K562 (cell line): Measurements from ENCODE around the gene CTBS. TPM values are rescaled to one million over a fixed set of nuclear protein-coding genes. Genes with fewer than 3 reads are reported as not detected.
A peak's percentile ranks its signal among the peaks of the same experiment; 100 is the strongest.

ENCODE experiments used
- ATAC-seq: fragments of 200-7000 bp; cut with Tn5 transposase; 3 replicates; pipeline ENCODE4 v1.9.1; 2020; ENCODE audit warnings: moderate library complexity
- BruUV-seq: library from RNA; stranded (reverse); fragments of 400-500 nt; replicated peaks from 2 replicates; lab custom pipeline; 2021; lab: Mats Ljungman, UMichigan
- CTCF ChIA-PET: fragments of 300-600 bp; formaldehyde crosslinking; extraction: SDS; loops from one replicate; lab custom pipeline; 2021; ENCODE audit warnings: low intra/inter-chr PET ratio; lab: Yijun Ruan, JAX
- POLR2A ChIA-PET: fragments of 300-600, 350-650 bp; sonication (Branson Sonifier 250); formaldehyde crosslinking; extraction: SDS; loops from one replicate; lab custom pipeline; 2021; ENCODE audit warnings: antibody characterized with exemption, inconsistent platforms; lab: Yijun Ruan, JAX
- DNase-seq, 4 experiments: peaks; one replicate each; pipeline versions ENCODE4 v3.0.0 to v3.0.0-alpha.2; 2011 to 2018; ENCODE audit warnings: low spot score in 3 of 4, mixed read lengths in 3 of 4; ENCODE audit errors: extremely low read depth in 1 of 4
- FAIRE-seq: peaks from 2 replicates; lab custom pipeline; 2011; peaks lifted over from hg19 to GRCh38; lab: Jason Lieb, UNC
- H2AFZ ChIP-seq: 2 replicates; pipeline ENCODE4 v1.6.0; 2011; ENCODE audit warnings: low read depth, low read length, control low read depth, inconsistent platforms
- H3K27ac ChIP-seq: fragments of 200-600 bp; 3 replicates; pipeline ENCODE4 v1.8.0; 2011; ENCODE audit warnings: low read depth, mild to moderate bottlenecking, control low read depth, inconsistent platforms, low read length, moderate library complexity, mixed read lengths; ENCODE audit errors: extremely low read depth
- H3K27me3 ChIP-seq, 2 experiments: fragments of 300-600 bp in 1 of 2; 2 replicates in 1 of 2; 3 replicates in 1 of 2; pipeline versions ENCODE4 v1.6.0 to v1.8.0; 2011; ENCODE audit warnings: inconsistent platforms in 2 of 2, low read length in 2 of 2, mild to moderate bottlenecking in 1 of 2, mixed read lengths in 1 of 2, moderate library complexity in 1 of 2; ENCODE audit not compliant: control insufficient read depth in 2 of 2, insufficient read depth in 2 of 2
- H3K36me3 ChIP-seq: fragments of 300-600 bp; 3 replicates; pipeline ENCODE4 v1.8.0; 2011; ENCODE audit warnings: mild to moderate bottlenecking, low read length, inconsistent platforms; ENCODE audit not compliant: control insufficient read depth, insufficient read depth
- H3K4me1 ChIP-seq, 2 experiments: fragments of 200-600 bp in 1 of 2; replicated peaks in 1 of 2; 2 replicates in 1 of 2; 3 replicates in 1 of 2; pipeline versions ENCODE4 v1.5.1 to v1.8.0; 2011; ENCODE audit warnings: inconsistent platforms in 2 of 2, low read length in 2 of 2, mild to moderate bottlenecking in 1 of 2, mixed read lengths in 1 of 2, moderate library complexity in 1 of 2; ENCODE audit not compliant: control insufficient read depth in 2 of 2, insufficient read depth in 2 of 2
- H3K4me2 ChIP-seq: 2 replicates; pipeline ENCODE4 v1.6.1; 2011; ENCODE audit warnings: low read length, control low read depth, inconsistent platforms, mixed read lengths; ENCODE audit not compliant: insufficient read depth
- H3K4me3 ChIP-seq: fragments of 200-600 bp; sonication (generic), shearing (Covaris generic); 2 replicates; pipeline ENCODE4 v1.5.1; 2016; ENCODE audit warnings: control low read depth, inconsistent platforms
- H3K79me2 ChIP-seq: fragments of 200-600 bp; 3 replicates; pipeline ENCODE4 v1.8.0; 2011; ENCODE audit warnings: low read length, inconsistent platforms; ENCODE audit not compliant: control insufficient read depth, insufficient read depth
- H3K9ac ChIP-seq, 2 experiments: 2 replicates each; pipeline versions ENCODE4 v1.6.0 to v1.6.1; 2011; ENCODE audit warnings: low read depth in 2 of 2, low read length in 2 of 2, control low read depth in 1 of 2, inconsistent platforms in 1 of 2, mild to moderate bottlenecking in 1 of 2, mixed read lengths in 1 of 2; ENCODE audit not compliant: insufficient read depth in 1 of 2
- H3K9me1 ChIP-seq: one replicate; pipeline ENCODE4 v1.6.0; 2011; ENCODE audit warnings: inconsistent platforms, mild to moderate bottlenecking, low read length, moderate library complexity; ENCODE audit not compliant: control insufficient read depth, insufficient read depth
- H3K9me3 ChIP-seq: replicated peaks from 2 replicates; pipeline ENCODE4 v1.5.1; 2011; ENCODE audit warnings: low read depth, low read length, inconsistent platforms; ENCODE audit not compliant: control insufficient read depth, insufficient read depth
- H4K20me1 ChIP-seq: replicated peaks from 2 replicates; pipeline ENCODE4 v1.6.1; 2011; ENCODE audit warnings: low read length, inconsistent platforms, mixed read lengths; ENCODE audit not compliant: control insufficient read depth, insufficient read depth
- BHLHE40 ChIP-seq: IDR thresholded peaks from 2 replicates; pipeline ENCODE4 v1.6.1; 2011; ENCODE audit warnings: low read length, improper control_type of control experiment
- CHD4 ChIP-seq: fragments of 200-600 bp; sonication (generic); IDR thresholded peaks from 3 replicates; pipeline ENCODE4 v1.6.1; 2012; ENCODE audit warnings: low read depth, mild to moderate bottlenecking, mixed read lengths, low read length, inconsistent platforms; ENCODE audit not compliant: insufficient read depth, insufficient replicate concordance, poor library complexity, severe bottlenecking
- DIDO1 ChIP-seq: fragments of 450-650 bp; IDR thresholded peaks from 2 replicates; pipeline ENCODE4 v1.6.1; 2016; ENCODE audit warnings: low read depth, missing biosample characterization, missing genetic modification characterization
- FOXK2 ChIP-seq, 2 experiments: fragments of 450-650 bp; IDR thresholded peaks in 1 of 2; conservative IDR thresholded peaks in 1 of 2; 2 replicates each; pipeline ENCODE4 v1.6.1; 2016; ENCODE audit warnings: low read depth in 2 of 2, mild to moderate bottlenecking in 1 of 2
- JUN ChIP-seq, 2 experiments: sonication (generic) in 1 of 2; formaldehyde crosslinking in 1 of 2; IDR thresholded peaks; 2 replicates each; pipeline versions ENCODE4 v1.6.1 to v1.8.0; 2012 to 2022; ENCODE audit warnings: borderline replicate concordance in 2 of 2, mild to moderate bottlenecking in 2 of 2, improper control_type of control experiment in 1 of 2, low read depth in 1 of 2, low read length in 1 of 2, missing genetic modification reagents in 1 of 2
- SIRT6 ChIP-seq: IDR thresholded peaks from one replicate; pipeline ENCODE4 v1.6.1; 2012; ENCODE audit warnings: low read depth, mild to moderate bottlenecking, control low read depth, inconsistent platforms, low read length, moderate library complexity
- TCF3 ChIP-seq: sonication (generic); formaldehyde crosslinking; IDR thresholded peaks from 2 replicates; pipeline ENCODE4 v1.4.0; 2020; ENCODE audit warnings: mild to moderate bottlenecking, missing genetic modification reagents
- ZBED1 ChIP-seq: IDR thresholded peaks from 2 replicates; pipeline ENCODE4 v1.6.1; 2014
- ZNF324 ChIP-seq: fragments of 250-450 bp; sonication (Bioruptor Pico); IDR thresholded peaks from 2 replicates; pipeline ENCODE4 v1.4.0; 2020; ENCODE audit warnings: mild to moderate bottlenecking
- WGBS: fragments of 100-300 bp; shearing (Covaris generic); methylation state at CpG from one replicate; pipeline ENCODE4 v1.1.6; 2016; ENCODE audit warnings: low coverage, mixed read lengths; ENCODE audit not compliant: insufficient coverage; ENCODE audit errors: missing lambda C conversion rate; 5-methylcytosine and 5-hydroxymethylcytosine counted together
- in situ Hi-C: fragments of 300-500 bp; cut with MboI; formaldehyde crosslinking; loops from 4 replicates; pipeline ENCODE4 v1.15.0; 2018; ENCODE audit warnings: inconsistent platforms, mixed read lengths
- intact Hi-C: fragments of 100-400 bp; cut with micrococcal nuclease; formaldehyde crosslinking; loops from 2 replicates; pipeline ENCODE4 v1.14.2; 2022
- polyA plus RNA-seq, 8 experiments: library from polyadenylated mRNA; depleted of rRNA in 4 of 8; stranded (reverse) in 5 of 8; unstranded in 3 of 8; fragments of >200 nt; fragmentation: Nextera tagmentation in 2 of 8; fragmentation: Illumina TruSeq in 1 of 8; extraction: Ambion mirVana in 2 of 8; extraction: Trizol in 1 of 8; gene quantifications; 2 replicates each; pipeline versions ENCODE4 v1.2.1 to v1.2.3, GENCODE V29; 2011 to 2014; ENCODE audit warnings: inconsistent platforms in 1 of 8, missing spikeins in 1 of 8
- total RNA-seq, 7 experiments: library from RNA; depleted of rRNA in 6 of 7; stranded (reverse); fragments of >200 nt in 6 of 7; fragmentation: Illumina TruSeq in 2 of 7; extraction: Trizol in 2 of 7; gene quantifications; 2 replicates each; pipeline versions ENCODE4 v1.2.1 to v1.2.3, GENCODE V29; 2011 to 2021; ENCODE audit warnings: low replicate concordance in 1 of 7
- TF ChIP-seq, protein P1 (sequence below): fragments of 450-650 bp; IDR thresholded peaks from 2 replicates; pipeline ENCODE4 v1.6.1; 2018; ENCODE audit warnings: mild to moderate bottlenecking, low read depth; ENCODE audit not compliant: partially characterized antibody
- TF ChIP-seq, protein P2 (sequence below): sonication (generic); formaldehyde crosslinking; IDR thresholded peaks from 2 replicates; pipeline ENCODE4 v1.8.0; 2022; ENCODE audit warnings: mild to moderate bottlenecking, missing genetic modification reagents
- TF ChIP-seq, protein P3 (sequence below): sonication (generic); formaldehyde crosslinking; IDR thresholded peaks from 2 replicates; pipeline ENCODE4 v1.8.1; 2023; ENCODE audit warnings: mild to moderate bottlenecking, missing genetic modification reagents
- TF ChIP-seq, protein P4 (sequence below): fragments of 450-650 bp; IDR thresholded peaks from 2 replicates; pipeline ENCODE4 v1.6.1; 2016; ENCODE audit warnings: mild to moderate bottlenecking

CTBS gene
- total and polyA plus RNA-seq, 9 of the 15 experiments (the other 6 are each of a cell fraction or from before 2014, with no cell fraction given) = 3.0 to 19.8 (median 9.9) TPM

DNA sequence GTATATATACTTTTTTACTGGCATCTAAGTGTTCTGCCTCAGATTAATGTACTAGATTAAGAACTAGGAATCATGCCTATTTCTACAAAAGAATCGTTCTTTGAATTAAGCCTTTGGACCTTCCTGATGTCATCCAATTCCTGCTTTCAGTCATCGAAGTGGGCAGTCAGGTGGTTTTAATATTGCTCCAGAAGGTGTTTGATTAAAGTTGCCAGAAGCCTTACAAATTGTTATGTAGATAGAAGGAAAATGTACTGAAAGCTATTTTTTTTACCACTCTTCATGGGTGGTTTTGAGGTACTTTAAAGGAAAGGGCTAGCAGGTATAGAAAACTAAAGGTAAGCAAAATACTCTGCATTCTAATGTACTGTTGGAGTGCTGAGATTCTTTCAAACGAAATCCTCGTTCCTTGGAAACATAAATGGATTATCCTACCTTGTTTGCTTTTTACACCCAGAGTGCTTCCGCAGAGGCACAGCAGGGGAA is 716 bp downstream of the CTBS start:
- WGBS = 0% methylated on average over 5 of the region's 5 CpGs
- Histone ChIP-seq H3K27ac (peak overlapping the region; percentile 98), H3K4me2 (peak overlapping the region; percentile 97), H3K27me3 (no peaks in the 10 kb centered on the region), H2AFZ (peak overlapping the region; percentile 96), H3K9me3 (no peaks in the 10 kb centered on the region), H3K9me1 (no peaks in the 10 kb centered on the region), H3K36me3 (peaks cover 19% of the 10 kb centered on the region; the same call in 2 of the 3 replicates), H3K4me3 (peak overlapping the region; percentile 90), H4K20me1 (no peaks in the 10 kb centered on the region), H3K79me2 (peaks cover 25% of the 10 kb centered on the region), H3K9ac (peak overlapping the region; percentile 97), H3K4me1 (peaks cover 8 to 10% of the 10 kb centered on the region in 2 experiments; a peak in 4 of 5 replicates)
- in situ Hi-C loops (no loop called here), intact Hi-C loops (no loop called here)
- ChIA-PET POLR2A (interaction anchor here (0.7 to 2.9 kb wide), 17 partner anchors 9 to 209 kb away, joined by 3 to 13 read pairs (median 4); partner anchors contain the start of genes GNG5 and SPATA1), CTCF (no interaction called here)
- no peak for FAIRE-seq
- ATAC-seq = no peak
- DNase-seq = no peak
- TSS peak; percentile 51 for BruUV-seq
- TF ChIP-seq, protein P1, sequence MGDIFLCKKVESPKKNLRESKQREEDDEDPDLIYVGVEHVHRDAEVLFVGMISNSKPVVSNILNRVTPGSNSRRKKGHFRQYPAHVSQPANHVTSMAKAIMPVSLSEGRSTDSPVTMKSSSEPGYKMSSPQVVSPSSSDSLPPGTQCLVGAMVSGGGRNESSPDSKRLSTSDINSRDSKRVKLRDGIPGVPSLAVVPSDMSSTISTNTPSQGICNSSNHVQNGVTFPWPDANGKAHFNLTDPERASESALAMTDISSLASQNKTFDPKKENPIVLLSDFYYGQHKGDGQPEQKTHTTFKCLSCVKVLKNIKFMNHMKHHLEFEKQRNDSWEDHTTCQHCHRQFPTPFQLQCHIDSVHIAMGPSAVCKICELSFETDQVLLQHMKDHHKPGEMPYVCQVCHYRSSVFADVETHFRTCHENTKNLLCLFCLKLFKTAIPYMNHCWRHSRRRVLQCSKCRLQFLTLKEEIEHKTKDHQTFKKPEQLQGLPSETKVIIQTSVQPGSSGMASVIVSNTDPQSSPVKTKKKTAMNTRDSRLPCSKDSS = no peak
- TF ChIP-seq ZNF324 (CRISPR knock-in tag) = no peak
- TF ChIP-seq, protein P2, sequence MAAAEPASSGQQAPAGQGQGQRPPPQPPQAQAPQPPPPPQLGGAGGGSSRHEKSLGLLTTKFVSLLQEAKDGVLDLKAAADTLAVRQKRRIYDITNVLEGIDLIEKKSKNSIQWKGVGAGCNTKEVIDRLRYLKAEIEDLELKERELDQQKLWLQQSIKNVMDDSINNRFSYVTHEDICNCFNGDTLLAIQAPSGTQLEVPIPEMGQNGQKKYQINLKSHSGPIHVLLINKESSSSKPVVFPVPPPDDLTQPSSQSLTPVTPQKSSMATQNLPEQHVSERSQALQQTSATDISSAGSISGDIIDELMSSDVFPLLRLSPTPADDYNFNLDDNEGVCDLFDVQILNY (CRISPR knock-in tag) = no peak
- TF ChIP-seq, protein P3, sequence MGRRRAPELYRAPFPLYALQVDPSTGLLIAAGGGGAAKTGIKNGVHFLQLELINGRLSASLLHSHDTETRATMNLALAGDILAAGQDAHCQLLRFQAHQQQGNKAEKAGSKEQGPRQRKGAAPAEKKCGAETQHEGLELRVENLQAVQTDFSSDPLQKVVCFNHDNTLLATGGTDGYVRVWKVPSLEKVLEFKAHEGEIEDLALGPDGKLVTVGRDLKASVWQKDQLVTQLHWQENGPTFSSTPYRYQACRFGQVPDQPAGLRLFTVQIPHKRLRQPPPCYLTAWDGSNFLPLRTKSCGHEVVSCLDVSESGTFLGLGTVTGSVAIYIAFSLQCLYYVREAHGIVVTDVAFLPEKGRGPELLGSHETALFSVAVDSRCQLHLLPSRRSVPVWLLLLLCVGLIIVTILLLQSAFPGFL (CRISPR knock-in tag) = no peak
- TF ChIP-seq JUN (IDR thresholded peaks at IDR 0.05; ENCODE audit: borderline replicate concordance, low read depth, low read length) = no peak
- TF ChIP-seq JUN (CRISPR knock-in tag; IDR thresholded peaks at IDR 0.05; ENCODE audit: borderline replicate concordance) = no peak
- no peak for TF ChIP-seq SIRT6
- no peak for TF ChIP-seq TCF3 (CRISPR knock-in tag)
- no peak for TF ChIP-seq DIDO1 (tag)
- TF ChIP-seq, protein P4, sequence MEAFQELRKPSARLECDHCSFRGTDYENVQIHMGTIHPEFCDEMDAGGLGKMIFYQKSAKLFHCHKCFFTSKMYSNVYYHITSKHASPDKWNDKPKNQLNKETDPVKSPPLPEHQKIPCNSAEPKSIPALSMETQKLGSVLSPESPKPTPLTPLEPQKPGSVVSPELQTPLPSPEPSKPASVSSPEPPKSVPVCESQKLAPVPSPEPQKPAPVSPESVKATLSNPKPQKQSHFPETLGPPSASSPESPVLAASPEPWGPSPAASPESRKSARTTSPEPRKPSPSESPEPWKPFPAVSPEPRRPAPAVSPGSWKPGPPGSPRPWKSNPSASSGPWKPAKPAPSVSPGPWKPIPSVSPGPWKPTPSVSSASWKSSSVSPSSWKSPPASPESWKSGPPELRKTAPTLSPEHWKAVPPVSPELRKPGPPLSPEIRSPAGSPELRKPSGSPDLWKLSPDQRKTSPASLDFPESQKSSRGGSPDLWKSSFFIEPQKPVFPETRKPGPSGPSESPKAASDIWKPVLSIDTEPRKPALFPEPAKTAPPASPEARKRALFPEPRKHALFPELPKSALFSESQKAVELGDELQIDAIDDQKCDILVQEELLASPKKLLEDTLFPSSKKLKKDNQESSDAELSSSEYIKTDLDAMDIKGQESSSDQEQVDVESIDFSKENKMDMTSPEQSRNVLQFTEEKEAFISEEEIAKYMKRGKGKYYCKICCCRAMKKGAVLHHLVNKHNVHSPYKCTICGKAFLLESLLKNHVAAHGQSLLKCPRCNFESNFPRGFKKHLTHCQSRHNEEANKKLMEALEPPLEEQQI = no peak
- TF ChIP-seq CHD4 = no peak
- TF ChIP-seq ZBED1 = no peak
- 0 out of 2 replicates have a peak, but pooled peaks have one; percentile 4 for TF ChIP-seq BHLHE40
- no peak for TF ChIP-seq FOXK2 (conservative IDR thresholded peaks at IDR 0.05 in 1 of 2, IDR thresholded peaks at IDR 0.05 in 1 of 2; ENCODE audit: low read depth in 2 of 2)
